ENCODE data around the gene SLBP.

- TF ChIP-seq GATA3 (IDR thresholded peaks at IDR 0.05; ENCODE audit: low read depth, low read length) (no peak), GATA2 (IDR thresholded peaks at IDR 0.05; ENCODE audit: low read depth, low read length) (no peak)
Observed at GRCh38 chr4:1721666-1722550, 9.8 kb upstream of the SLBP start.

Data from SH-SY5Y (cell line).